NCI-H2081 (cell line): ENCODE results near the gene SLC45A1.
"Not testable (repeated sequence)": the region's sequence is repeated elsewhere in the genome, so short reads cannot be mapped to it uniquely, and the experiment has no call there.

ENCODE experiments used
- DNase-seq, 2 experiments: peaks; one replicate each; lab custom pipeline; 2025; lab: John Stamatoyannopoulos, UW

The SLC45A1 gene

GRCh38 chr1:8367571-8368194 lies 49.8 kb downstream of the SLC45A1 start:
- no peak for DNase-seq

- no peak for DNase-seq
Observed at GRCh38 chr1:8368956-8369639, 51.2 kb downstream of the SLC45A1 start.

- DNase-seq, result peak; percentile 86 to 94
Observed at GRCh38 chr1:8370046-8370881, 52.4 kb downstream of the SLC45A1 start.

- DNase-seq, result peak in 1 of 2 experiments; percentile 86
Observed at GRCh38 chr1:8370905-8371315, 53.0 kb downstream of the SLC45A1 start.

GRCh38 chr1:8371372-8371991 lies 53.6 kb downstream of the SLC45A1 start:
- no peak for DNase-seq

GRCh38 chr1:8373125-8373524 lies 55.2 kb downstream of the SLC45A1 start:
- DNase-seq, result no peak

GRCh38 chr1:8373581-8374241 lies 55.8 kb downstream of the SLC45A1 start:
- no peak for DNase-seq

- no peak for DNase-seq
Observed at GRCh38 chr1:8374356-8374755, 56.4 kb downstream of the SLC45A1 start.

- peak; percentile 0 to 29 for DNase-seq
Observed at GRCh38 chr1:8374812-8375211, 56.9 kb downstream of the SLC45A1 start.

GRCh38 chr1:8376358-8376840 lies 58.5 kb downstream of the SLC45A1 start:
- no peak for DNase-seq

- no peak for DNase-seq
Observed at GRCh38 chr1:8377271-8377981, 59.5 kb downstream of the SLC45A1 start.

GRCh38 chr1:8378178-8378577 lies 60.3 kb downstream of the SLC45A1 start:
- DNase-seq, result no peak

- DNase-seq, result no peak
Observed at GRCh38 chr1:8378981-8379470, 61.1 kb downstream of the SLC45A1 start.

GRCh38 chr1:8379513-8380186 lies 61.7 kb downstream of the SLC45A1 start:
- DNase-seq, result no peak

- not testable (repeated sequence) for DNase-seq
Observed at GRCh38 chr1:8380310-8380709, 62.4 kb downstream of the SLC45A1 start.

GRCh38 chr1:8381618-8382017 lies 63.7 kb downstream of the SLC45A1 start:
- no peak for DNase-seq

- DNase-seq, result no peak
Observed at GRCh38 chr1:8382051-8382505, 64.2 kb downstream of the SLC45A1 start.

- no peak for DNase-seq
Observed at GRCh38 chr1:8382608-8383505, 64.9 kb downstream of the SLC45A1 start.

- DNase-seq, result no peak
Observed at GRCh38 chr1:8384088-8384487, 66.2 kb downstream of the SLC45A1 start.
